Uterus (tissue), 2 donors: ENCODE results near the gene PAMR1.

ENCODE experiments used
- CTCF ChIP-seq, 4 experiments: fragments of 200-600 bp in 2 of 4; fragments of 450-650 bp in 2 of 4; sonication (generic) in 2 of 4; IDR thresholded peaks; one replicate each; pipeline ENCODE4 v1.5.1; 2016 to 2019; ENCODE audit warnings: antibody characterized with exemption in 4 of 4, mild to moderate bottlenecking in 2 of 4, moderate library complexity in 1 of 4
- POLR2A ChIP-seq, 2 donors: fragments of 450-650 bp; IDR thresholded peaks; one replicate each; pipeline ENCODE4 v1.6.1; 2016; ENCODE audit warnings: antibody characterized with exemption in 2 of 2, mild to moderate bottlenecking in 1 of 2, moderate library complexity in 1 of 2

- no peak for TF ChIP-seq CTCF (IDR thresholded peaks at IDR 0.05)
- TF ChIP-seq POLR2A (IDR thresholded peaks at IDR 0.05) = no peak
Measured at GRCh38 chr11:35545391-35546003, 20.1 kb upstream of the PAMR1 start.
